Fibroblast of villous mesenchyme (primary cell): ENCODE data around the gene RNU5B-1. TPM values are rescaled to one million over a fixed set of nuclear protein-coding genes. Genes with fewer than 3 reads are reported as not detected.

Source experiments
- small RNA-seq: library from RNA; depleted of rRNA; stranded (forward); fragments of <200 nt; gene quantifications from one replicate; pipeline ENCODE3, GENCODE V24; 2012
- total RNA-seq: library from RNA; depleted of rRNA; stranded (reverse); fragments of >200 nt; gene quantifications from 2 replicates; pipeline ENCODE4 v1.2.3, GENCODE V29; 2012

RNU5B-1 gene
- total RNA-seq, 1 donor = not detected

Small RNA genes lying within 50 kb of the gene (small RNA-seq; reads per million reads assigned to genes)
- gene RNU5A-1 (545 reads per million, percentile 98 among the genes with 10 or more reads in this experiment), gene RNU5B-1 (866 reads per million, percentile 99 among the genes with 10 or more reads in this experiment), gene SNORA24B (30.5 reads per million, percentile 95 among the genes with 10 or more reads in this experiment)

Other genes starting within 250 kb of the RNU5B-1 start
- gene RASL12, start 236.7 kb upstream of the RNU5B-1 start, total RNA-seq = under 0.01 and 2.9 TPM in 2 replicates
- gene KBTBD13, start 227.9 kb upstream of the RNU5B-1 start, total RNA-seq = not detected in 2 replicates
- gene UBAP1L, start 189.5 kb upstream of the RNU5B-1 start, total RNA-seq = 1.7 and 2.3 TPM in 2 replicates
- 14.8 and 20.7 TPM in 2 replicates for gene PDCD7, start 170.9 kb upstream of the RNU5B-1 start, total RNA-seq
- 35.1 and 44.5 TPM in 2 replicates for gene CLPX, start 119.3 kb upstream of the RNU5B-1 start, total RNA-seq
- gene CILP, start 93.2 kb upstream of the RNU5B-1 start, total RNA-seq = under 0.01 TPM in 2 replicates
- gene PARP16, start 17.8 kb upstream of the RNU5B-1 start, total RNA-seq = 3.0 and 4.5 TPM in 2 replicates
- gene RNU5A-1, start 8.6 kb upstream of the RNU5B-1 start, total RNA-seq = not detected in 2 replicates
- under 0.01 TPM in 2 replicates for gene IGDCC3, start 73.3 kb downstream of the RNU5B-1 start, total RNA-seq
- gene IGDCC4, start 118.3 kb downstream of the RNU5B-1 start, total RNA-seq = 2.9 and 3.0 TPM in 2 replicates
- 41.6 and 49.2 TPM in 2 replicates for gene DPP8, start 213.0 kb downstream of the RNU5B-1 start, total RNA-seq
- gene HACD3, start 225.8 kb downstream of the RNU5B-1 start, total RNA-seq = 57.0 and 92.0 TPM in 2 replicates